NCI-H510A treated with DMSO at 0.1 percent for 48 hours (cell line): ENCODE results near the gene PDE8B.

Experiments
- DNase-seq: peaks from one replicate; lab custom pipeline; 2025; lab: John Stamatoyannopoulos, UW

Gene PDE8B

GRCh38 chr5:77292026-77292757 is 81.7 kb downstream of the PDE8B start:
- no peak for DNase-seq

GRCh38 chr5:77294185-77294584 is 83.7 kb downstream of the PDE8B start:
- DNase-seq: no peak

GRCh38 chr5:77295863-77296378 is 85.4 kb downstream of the PDE8B start:
- DNase-seq: no peak

- DNase-seq: no peak
These were observed 87.7 kb downstream of the PDE8B start for GRCh38 chr5:77298146-77298545.

GRCh38 chr5:77300451-77300850 is 90.0 kb downstream of the PDE8B start:
- DNase-seq: no peak

GRCh38 chr5:77301447-77301883 is 91.0 kb downstream of the PDE8B start:
- DNase-seq: no peak

- no peak for DNase-seq
These were observed 91.8 kb downstream of the PDE8B start for GRCh38 chr5:77302247-77302646.

GRCh38 chr5:77302653-77303052 is 92.2 kb downstream of the PDE8B start:
- no peak for DNase-seq

- DNase-seq: no peak
These were observed 93.9 kb downstream of the PDE8B start for GRCh38 chr5:77304388-77304787.

GRCh38 chr5:77305222-77305846 is 94.9 kb downstream of the PDE8B start:
- DNase-seq: no peak

- DNase-seq: no peak
These were observed 95.5 kb downstream of the PDE8B start for GRCh38 chr5:77305956-77306355.

- DNase-seq: no peak
These were observed 96.1 kb downstream of the PDE8B start for GRCh38 chr5:77306531-77306930.

GRCh38 chr5:77308154-77308960 is 97.9 kb downstream of the PDE8B start:
- DNase-seq: no peak

- DNase-seq: no peak
These were observed 98.7 kb downstream of the PDE8B start for GRCh38 chr5:77309140-77309539.

- DNase-seq: no peak
These were observed 100.2 kb downstream of the PDE8B start for GRCh38 chr5:77310494-77311213.

- DNase-seq: no peak
These were observed 100.7 kb downstream of the PDE8B start for GRCh38 chr5:77311214-77311571.

GRCh38 chr5:77312413-77312812 is 101.9 kb downstream of the PDE8B start:
- DNase-seq: no peak

GRCh38 chr5:77316871-77317661 is 106.6 kb downstream of the PDE8B start:
- DNase-seq: no peak

GRCh38 chr5:77318060-77318459 is 107.6 kb downstream of the PDE8B start:
- no peak for DNase-seq

- DNase-seq: no peak
These were observed 108.8 kb downstream of the PDE8B start for GRCh38 chr5:77319117-77319804.
